ENCODE data around the gene ATP11B.

The ATP11B gene

DNA sequence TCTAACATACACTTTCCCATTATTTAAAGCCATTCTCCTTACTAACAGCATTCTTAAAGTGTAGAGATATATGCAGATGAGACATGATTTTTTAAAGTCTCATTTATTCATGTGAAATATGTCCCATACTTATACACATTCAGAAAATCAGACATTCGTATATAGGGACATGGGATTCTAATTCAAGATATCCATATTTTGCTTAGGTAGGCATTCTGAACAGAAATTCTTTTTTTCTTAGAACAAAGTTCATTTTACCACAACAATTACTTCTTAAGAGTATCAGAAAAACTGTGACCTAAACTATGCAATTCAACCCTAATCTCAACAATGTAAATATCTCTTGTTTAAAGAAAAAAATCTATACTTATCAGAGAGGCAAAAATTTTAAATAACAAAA lies 170.9 kb downstream of the ATP11B start:
- DNase-seq, result no peak

DNA sequence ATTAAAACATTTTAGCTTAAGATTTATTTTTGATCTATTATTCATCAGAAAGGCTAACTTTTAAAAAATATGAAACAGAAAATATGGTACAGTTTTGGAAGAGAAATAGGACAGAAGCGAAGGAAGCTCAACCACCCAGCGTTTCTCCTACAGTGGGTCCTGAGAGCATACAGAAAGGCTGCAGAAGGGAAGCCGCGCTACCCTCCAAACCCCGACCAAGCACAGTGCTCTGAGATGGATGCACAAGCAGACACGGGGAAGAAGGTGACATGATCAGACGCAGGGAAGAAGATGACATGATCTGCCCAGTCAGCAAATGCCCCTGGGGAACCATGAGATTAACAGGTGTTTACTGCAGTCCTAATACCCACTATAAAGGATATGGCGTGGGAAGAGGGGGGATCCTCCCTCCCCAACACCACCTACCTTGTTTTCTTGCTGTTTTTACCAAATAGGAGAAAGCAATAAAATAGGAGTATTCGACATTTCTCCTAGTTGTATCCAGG lies 172.6 kb downstream of the ATP11B start:
- DNase-seq, result no peak

- DNase-seq, result no peak
These were observed 174.2 kb downstream of the ATP11B start for GRCh38 chr3:182967218-182968204.

DNA sequence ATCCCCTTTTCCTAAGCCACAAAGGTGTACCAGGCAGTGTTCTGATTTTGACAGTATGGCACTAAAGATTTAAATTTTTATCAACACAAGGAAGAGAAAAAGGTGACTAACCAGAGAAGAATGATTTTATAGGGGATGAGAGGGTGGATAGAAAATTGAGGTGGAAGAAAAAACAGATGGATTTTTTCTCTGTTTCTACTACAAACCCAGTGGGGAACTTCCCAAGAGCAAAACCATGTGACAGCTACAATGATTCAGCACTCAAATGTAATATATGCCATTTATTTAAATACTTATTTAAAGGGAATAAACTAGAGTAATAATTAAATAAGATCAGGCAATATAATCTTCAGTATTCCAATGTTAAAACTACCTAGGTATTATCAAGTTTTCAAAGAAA lies 176.0 kb downstream of the ATP11B start:
- no peak for DNase-seq

DNA sequence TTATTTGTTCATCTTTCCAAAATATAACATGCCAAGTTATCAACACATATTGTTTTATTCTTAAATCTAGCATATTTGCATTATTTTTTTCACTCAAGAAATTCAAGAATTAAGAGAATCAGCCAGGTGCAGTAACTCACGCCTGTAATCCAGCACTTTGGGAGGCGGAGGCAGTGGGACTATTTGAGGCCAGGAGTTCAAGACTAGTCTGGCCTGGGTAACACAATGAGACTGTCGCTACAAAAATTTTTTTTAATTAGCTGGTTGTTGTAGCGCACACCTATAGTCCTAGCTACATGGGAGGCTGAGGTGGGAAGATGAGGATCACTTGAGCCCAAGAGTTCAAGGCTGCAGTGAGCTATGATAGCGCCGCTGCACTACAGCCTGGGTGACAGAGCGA lies 176.5 kb downstream of the ATP11B start:
- DNase-seq, result no peak

DNA sequence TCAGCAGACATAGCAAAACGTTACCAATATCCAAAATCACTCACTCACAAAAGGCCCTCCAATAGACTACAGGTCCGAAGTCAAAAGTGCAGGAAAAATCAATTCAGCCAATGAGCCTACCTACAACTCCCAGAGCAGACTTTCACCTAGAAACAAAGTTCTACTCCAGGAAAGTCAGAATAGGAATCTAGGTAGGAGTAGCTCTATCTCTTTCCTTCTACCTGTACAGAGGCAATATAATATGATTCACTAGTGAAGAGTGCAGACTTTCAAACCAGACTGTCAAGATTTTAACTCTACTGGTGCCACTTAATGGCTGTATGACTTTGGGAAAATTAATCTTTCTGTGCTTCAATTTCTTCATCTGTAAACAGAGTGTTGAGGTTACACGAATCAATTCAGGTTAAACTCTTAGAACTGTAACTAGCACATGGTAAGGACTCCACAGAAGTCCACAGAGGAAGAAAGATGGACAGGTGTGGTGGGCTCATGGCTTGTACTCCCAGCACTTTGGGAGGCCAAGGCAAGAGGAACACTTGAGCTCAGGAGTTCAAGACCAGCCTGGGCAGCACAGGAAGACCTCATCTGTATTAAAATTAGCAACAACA lies 177.6 kb downstream of the ATP11B start:
- DNase-seq, result no peak

Measured in NCI-H748 treated with DMSO at 0.1 percent for 48 hours (cell line).